ENCODE results near the gene PPP1CA.
A peak's percentile ranks its signal among the peaks of the same experiment; 100 is the strongest.

PPP1CA gene

DNA sequence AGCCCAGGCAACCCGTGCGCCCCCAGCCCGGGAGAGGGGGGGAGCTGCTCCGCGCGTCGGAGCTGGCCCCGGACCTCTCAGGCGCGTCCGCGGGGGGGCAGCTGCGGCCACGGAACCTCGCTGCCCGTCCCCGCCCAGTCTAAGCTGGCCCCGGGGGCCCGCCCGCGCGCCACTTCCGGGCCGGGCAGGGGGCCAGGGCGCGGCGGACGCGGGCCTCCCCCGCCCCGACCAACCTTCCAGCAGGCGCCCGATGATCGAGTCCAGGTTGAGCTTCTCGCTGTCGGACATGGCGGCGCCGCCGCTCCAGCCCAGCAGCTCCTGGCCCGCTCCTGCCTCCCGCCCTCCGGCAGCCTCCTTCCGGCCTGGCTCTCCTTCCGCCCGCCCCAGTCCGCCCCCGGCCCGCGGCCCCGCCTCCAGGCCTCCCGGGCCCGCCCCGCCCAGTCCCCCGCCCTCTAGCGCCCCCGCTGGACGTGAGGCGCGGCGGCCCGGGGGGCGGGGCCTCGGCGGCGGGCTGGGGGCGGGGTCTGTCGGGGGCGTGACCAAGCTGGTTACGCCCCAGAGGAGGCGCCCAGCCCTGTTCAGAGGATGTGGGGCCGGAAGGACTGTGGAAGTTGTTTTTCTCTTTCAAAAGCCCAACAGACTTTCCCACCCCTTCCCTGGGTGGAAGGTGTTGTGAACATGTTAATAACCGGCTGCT, at the start of gene PPP1CA:
Gene PPP1CA (minus strand): TSS at position 364 of the 697 bp plus-strand sequence. CDS start 76 bp downstream, at position 288.
- peaks cover 5% of the 10 kb centered on the region for H3K4me1 ChIP-seq (ENCODE audit: control insufficient read depth, insufficient read depth, low read length)

DNA sequence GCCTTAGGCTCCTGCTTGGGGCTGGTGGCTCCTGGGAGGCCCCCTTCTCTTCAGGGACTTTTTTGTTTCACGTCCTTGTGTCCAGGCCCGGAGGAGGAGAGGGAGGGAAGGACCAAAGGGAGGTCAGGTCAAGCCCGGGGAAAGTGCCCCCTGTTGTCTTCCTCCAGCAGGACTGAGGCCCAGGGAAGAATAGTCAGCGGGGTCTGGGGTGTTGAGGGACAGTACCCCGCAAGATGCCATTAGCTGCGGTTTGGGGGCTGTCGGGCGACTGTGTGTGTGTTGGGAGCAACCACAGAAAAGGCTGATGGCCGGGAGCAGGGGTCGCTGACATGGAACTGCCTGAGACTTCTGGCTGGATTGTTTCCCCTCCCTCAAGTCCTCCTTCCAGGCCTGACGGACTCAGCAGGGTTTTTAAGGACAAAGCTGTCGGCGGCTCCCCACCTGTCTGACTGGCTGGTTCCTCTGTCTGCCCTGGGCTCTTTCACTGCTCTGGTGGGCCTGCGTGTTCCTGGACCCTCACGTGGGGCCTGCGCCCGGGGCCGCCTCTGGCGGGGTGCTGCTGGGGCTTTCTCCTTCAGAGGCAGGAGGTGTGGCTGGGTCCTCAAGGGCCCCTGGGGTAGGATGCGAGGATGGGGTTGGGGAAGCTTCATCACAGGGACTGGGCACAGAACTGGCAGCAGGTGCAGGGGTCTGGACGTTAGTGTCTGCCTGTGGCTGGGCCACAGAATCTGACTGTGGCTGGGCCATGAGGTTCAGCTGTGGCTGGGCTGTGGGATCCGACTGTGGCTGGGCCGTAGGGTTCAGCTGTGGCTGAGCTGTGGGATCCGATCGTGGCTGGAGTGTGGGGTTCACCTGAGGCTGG, 49.4 kb upstream of the PPP1CA start:
- no peaks in the 10 kb centered on the region for H3K27me3 ChIP-seq (ENCODE audit: control insufficient read depth, insufficient read depth, low read length)
- H3K4me3 ChIP-seq (ENCODE audit: low read length), result no peak overlapping the region
- H3K36me3 ChIP-seq (ENCODE audit: control insufficient read depth, insufficient read depth, low read length), result no peaks in the 10 kb centered on the region; the same call in 1 of the 2 replicates
- DNase-seq (ENCODE audit: low read depth, low spot score), result no peak
- H3K9me3 ChIP-seq (ENCODE audit: control insufficient read depth, insufficient read depth, low read length), result no peaks in the 10 kb centered on the region
- no peak overlapping the region for H3K27ac ChIP-seq (ENCODE audit: low read length)
- no peaks in the 10 kb centered on the region for H3K4me1 ChIP-seq (ENCODE audit: control insufficient read depth, insufficient read depth, low read length)
- no CpG with 5 or more reads among the region's 25 CpGs for WGBS (ENCODE audit: insufficient coverage, insufficient read length)

More for the DNA sequence above, at the start of gene PPP1CA:
- DNase-seq (ENCODE audit: low read depth, low spot score), result no peak
- WGBS (ENCODE audit: insufficient coverage, insufficient read length), result no CpG with 5 or more reads among the region's 73 CpGs
- Histone ChIP-seq H3K36me3 (ENCODE audit: control insufficient read depth, insufficient read depth, low read length) (peaks cover 20% of the 10 kb centered on the region; the same call in 1 of the 2 replicates), H3K27ac (ENCODE audit: low read length) (no peak within 1 kb of the TSS), H3K27me3 (ENCODE audit: control insufficient read depth, insufficient read depth, low read length) (no peaks in the 10 kb centered on the region), H3K4me3 (ENCODE audit: low read length) (peak within 1 kb of the TSS; percentile 72; the same call in 1 of the 2 replicates), H3K9me3 (ENCODE audit: control insufficient read depth, insufficient read depth, low read length) (no peaks in the 10 kb centered on the region)

DNA sequence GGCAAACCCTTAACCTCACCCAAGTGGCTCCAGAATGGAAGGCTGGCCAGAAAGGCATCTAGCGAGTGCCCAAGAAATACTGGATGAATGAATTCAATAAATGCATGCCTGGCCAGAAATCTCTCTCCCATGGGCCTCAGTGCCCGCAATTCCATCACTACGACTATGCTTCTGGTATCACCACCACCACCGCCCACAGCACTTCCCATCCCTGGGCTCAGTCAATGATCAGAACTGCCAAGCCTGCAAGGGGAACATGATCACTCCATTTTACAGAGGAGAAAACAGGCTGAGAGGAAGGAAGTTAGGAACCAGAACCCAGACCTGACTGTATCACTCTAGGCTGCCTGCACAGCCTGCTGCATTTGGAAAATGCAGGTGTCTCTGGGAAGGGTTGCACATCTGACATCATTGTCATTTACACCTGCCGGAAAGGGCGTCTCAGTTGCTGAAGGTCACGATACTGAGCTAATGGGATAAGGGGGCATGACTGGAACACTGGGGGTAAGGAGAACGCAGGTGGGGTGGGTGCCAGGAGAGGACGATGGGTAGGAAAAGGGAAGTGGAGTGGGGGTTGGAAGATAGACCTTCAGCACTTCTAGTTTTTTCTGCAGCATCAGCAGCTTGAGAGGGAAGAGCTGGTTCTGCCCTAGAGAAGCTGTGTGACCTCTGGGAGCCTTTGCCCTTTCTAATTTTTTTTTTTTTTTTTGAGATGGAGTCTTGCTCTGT, 47.6 kb upstream of the PPP1CA start:
- no peaks in the 10 kb centered on the region for H3K27me3 ChIP-seq (ENCODE audit: control insufficient read depth, insufficient read depth, low read length)
- no peak overlapping the region for H3K4me3 ChIP-seq (ENCODE audit: low read length)
- H3K4me1 ChIP-seq (ENCODE audit: control insufficient read depth, insufficient read depth, low read length), result no peaks in the 10 kb centered on the region
- no peak overlapping the region for H3K27ac ChIP-seq (ENCODE audit: low read length)
- WGBS (ENCODE audit: insufficient coverage, insufficient read length), result no CpG with 5 or more reads among the region's 9 CpGs
- no peak for DNase-seq (ENCODE audit: low read depth, low spot score)
- no peaks in the 10 kb centered on the region; the same call in 1 of the 2 replicates for H3K36me3 ChIP-seq (ENCODE audit: control insufficient read depth, insufficient read depth, low read length)
- H3K9me3 ChIP-seq (ENCODE audit: control insufficient read depth, insufficient read depth, low read length), result no peaks in the 10 kb centered on the region

DNA sequence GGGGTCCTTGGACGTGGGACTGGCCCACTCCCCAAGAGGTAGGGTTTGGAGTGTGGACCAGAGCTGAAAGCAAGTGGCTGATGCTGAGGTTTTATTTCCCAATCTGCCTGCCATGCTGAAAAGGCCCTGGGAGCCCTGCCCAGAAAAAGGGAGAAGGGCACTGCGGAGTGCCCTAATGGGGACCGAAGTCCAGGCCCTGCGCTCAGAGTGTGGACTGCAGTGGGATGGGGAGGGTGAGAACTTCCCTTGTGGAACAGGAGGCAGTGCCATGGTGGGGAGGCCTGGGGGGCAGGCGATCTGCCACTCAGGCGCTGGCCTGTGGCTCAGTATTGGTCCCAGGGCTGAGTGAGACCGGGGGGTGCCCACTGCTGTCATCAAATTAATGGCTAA, 46.6 kb upstream of the PPP1CA start:
- no peak overlapping the region for H3K27ac ChIP-seq (ENCODE audit: low read length)
- no CpG with 5 or more reads among the region's 7 CpGs for WGBS (ENCODE audit: insufficient coverage, insufficient read length)
- H3K4me3 ChIP-seq (ENCODE audit: low read length), result no peak overlapping the region
- no peak for DNase-seq (ENCODE audit: low read depth, low spot score)
- no peaks in the 10 kb centered on the region for H3K4me1 ChIP-seq (ENCODE audit: control insufficient read depth, insufficient read depth, low read length)
- no peaks in the 10 kb centered on the region for H3K27me3 ChIP-seq (ENCODE audit: control insufficient read depth, insufficient read depth, low read length)
- H3K9me3 ChIP-seq (ENCODE audit: control insufficient read depth, insufficient read depth, low read length), result no peaks in the 10 kb centered on the region
- no peaks in the 10 kb centered on the region; the same call in 1 of the 2 replicates for H3K36me3 ChIP-seq (ENCODE audit: control insufficient read depth, insufficient read depth, low read length)

DNA sequence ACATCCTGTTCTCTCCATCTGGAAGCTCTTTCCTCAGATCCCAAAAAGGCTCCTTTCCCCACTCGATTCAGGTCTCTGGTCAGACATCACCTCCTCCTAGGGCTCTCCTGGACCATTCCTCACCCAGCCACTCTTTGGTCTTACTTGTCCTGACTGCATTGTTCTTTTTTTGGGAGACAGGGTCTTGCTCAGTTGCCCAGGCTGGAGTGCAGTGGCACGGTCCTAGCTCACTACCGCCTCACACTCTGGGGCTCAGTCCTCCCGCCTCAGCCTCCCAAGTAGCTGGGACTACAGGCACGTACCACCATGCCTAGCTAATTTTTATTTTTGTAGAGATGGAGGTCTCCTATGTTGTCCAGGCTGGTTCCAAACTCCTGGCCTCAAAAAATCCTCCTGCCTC, 43.9 kb upstream of the PPP1CA start:
- Histone ChIP-seq H3K9me3 (ENCODE audit: control insufficient read depth, insufficient read depth, low read length) (no peaks in the 10 kb centered on the region), H3K4me3 (ENCODE audit: low read length) (no peak overlapping the region), H3K27me3 (ENCODE audit: control insufficient read depth, insufficient read depth, low read length) (no peaks in the 10 kb centered on the region), H3K36me3 (ENCODE audit: control insufficient read depth, insufficient read depth, low read length) (peaks cover 4% of the 10 kb centered on the region; the same call in 1 of the 2 replicates), H3K27ac (ENCODE audit: low read length) (no peak overlapping the region), H3K4me1 (ENCODE audit: control insufficient read depth, insufficient read depth, low read length) (no peaks in the 10 kb centered on the region; the same call in 1 of the 2 replicates)
- WGBS (ENCODE audit: insufficient coverage, insufficient read length), result no CpG with 5 or more reads among the region's 5 CpGs
- DNase-seq (ENCODE audit: low read depth, low spot score), result no peak

DNA sequence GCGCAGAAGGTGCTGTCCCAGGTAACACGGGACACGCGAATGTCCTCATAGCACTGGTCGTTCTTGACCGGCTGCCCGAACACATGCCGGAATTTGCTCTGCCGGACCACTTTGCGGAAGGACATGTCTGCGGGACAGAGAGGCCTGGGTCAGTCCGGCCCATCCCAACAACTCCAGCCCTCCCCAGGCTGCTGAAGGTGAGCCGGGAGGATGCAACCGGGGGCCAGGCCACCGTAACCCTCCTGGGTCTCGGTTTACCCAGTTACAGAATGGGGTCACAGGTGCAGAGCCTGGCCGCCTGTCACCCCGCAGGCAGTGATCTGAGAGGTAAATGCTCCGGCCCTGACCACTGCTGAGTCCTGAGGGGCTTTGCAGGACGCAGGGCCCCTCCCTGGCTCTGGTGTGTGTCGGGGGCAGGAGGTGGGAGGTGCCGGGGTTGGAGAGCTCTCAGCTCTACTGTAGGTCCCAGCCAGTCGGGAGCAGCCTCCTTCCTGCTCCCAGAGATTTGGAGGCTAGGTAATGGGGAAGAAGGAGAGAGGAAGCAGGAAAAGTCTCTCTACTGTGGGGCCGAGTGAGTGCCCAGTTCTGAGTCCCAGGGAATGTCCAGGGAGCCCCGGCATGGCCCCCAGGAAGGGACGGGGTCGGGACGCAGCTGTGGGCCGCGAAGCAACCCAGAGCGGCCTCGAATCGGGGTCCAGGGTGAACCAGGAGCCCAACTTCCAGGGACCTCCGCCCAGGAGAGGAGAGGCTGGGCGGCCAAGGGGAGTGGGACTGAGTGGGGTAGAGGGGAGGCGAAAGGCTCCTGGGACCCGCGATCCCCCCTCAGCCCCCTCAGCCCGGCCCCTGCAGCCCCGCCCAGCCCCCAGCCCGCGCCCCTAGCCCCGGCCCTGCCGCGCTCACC, 41.1 kb upstream of the PPP1CA start:
- Histone ChIP-seq H3K36me3 (ENCODE audit: control insufficient read depth, insufficient read depth, low read length) (peaks cover 7% of the 10 kb centered on the region; the same call in 1 of the 2 replicates), H3K4me3 (ENCODE audit: low read length) (peak overlapping the region; percentile 81; the same call in 1 of the 2 replicates), H3K27ac (ENCODE audit: low read length) (no peak overlapping the region), H3K9me3 (ENCODE audit: control insufficient read depth, insufficient read depth, low read length) (no peaks in the 10 kb centered on the region), H3K4me1 (ENCODE audit: control insufficient read depth, insufficient read depth, low read length) (peaks cover under 1% of the 10 kb centered on the region; the same call in 1 of the 2 replicates), H3K27me3 (ENCODE audit: control insufficient read depth, insufficient read depth, low read length) (no peaks in the 10 kb centered on the region)
- DNase-seq (ENCODE audit: low read depth, low spot score), result no peak
- WGBS (ENCODE audit: insufficient coverage, insufficient read length), result no CpG with 5 or more reads among the region's 45 CpGs

DNA sequence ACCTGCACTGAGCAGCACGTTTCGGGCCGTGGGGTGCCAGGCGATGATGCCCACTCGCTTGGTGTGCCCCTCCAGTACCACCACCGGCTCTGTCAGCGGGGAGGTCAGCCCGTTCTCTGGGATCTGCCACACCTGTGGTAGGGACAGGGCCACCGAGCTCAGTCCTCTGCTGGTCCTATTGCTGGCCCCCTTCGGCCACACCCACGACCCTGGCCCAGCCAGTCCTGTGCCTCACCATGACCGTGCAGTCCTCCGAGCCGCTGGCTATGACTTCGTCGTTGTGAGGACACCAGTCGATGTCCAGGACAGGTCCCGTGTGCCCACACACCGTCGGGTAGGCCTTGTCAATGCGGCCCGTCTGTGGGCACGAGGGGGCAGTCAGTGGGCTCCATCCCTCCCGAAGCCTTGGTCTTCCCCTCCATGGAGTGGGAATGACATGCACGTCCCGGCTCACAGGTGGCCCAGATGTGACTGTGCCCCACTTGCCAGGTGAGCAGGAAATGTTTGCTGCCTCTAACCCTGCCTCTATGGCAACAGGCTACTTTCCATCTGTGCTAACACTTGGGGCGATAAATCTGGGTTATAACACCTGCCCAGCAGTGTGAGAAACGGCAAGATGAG, 40.2 kb upstream of the PPP1CA start:
- no peaks in the 10 kb centered on the region for H3K27me3 ChIP-seq (ENCODE audit: control insufficient read depth, insufficient read depth, low read length)
- H3K9me3 ChIP-seq (ENCODE audit: control insufficient read depth, insufficient read depth, low read length), result no peaks in the 10 kb centered on the region
- peaks cover 7% of the 10 kb centered on the region; the same call in 1 of the 2 replicates for H3K36me3 ChIP-seq (ENCODE audit: control insufficient read depth, insufficient read depth, low read length)
- DNase-seq (ENCODE audit: low read depth, low spot score), result no peak
- no CpG with 5 or more reads among the region's 28 CpGs for WGBS (ENCODE audit: insufficient coverage, insufficient read length)
- no peak overlapping the region for H3K27ac ChIP-seq (ENCODE audit: low read length)
- H3K4me3 ChIP-seq (ENCODE audit: low read length), result no peak overlapping the region
- H3K4me1 ChIP-seq (ENCODE audit: control insufficient read depth, insufficient read depth, low read length), result peaks cover 2% of the 10 kb centered on the region

DNA sequence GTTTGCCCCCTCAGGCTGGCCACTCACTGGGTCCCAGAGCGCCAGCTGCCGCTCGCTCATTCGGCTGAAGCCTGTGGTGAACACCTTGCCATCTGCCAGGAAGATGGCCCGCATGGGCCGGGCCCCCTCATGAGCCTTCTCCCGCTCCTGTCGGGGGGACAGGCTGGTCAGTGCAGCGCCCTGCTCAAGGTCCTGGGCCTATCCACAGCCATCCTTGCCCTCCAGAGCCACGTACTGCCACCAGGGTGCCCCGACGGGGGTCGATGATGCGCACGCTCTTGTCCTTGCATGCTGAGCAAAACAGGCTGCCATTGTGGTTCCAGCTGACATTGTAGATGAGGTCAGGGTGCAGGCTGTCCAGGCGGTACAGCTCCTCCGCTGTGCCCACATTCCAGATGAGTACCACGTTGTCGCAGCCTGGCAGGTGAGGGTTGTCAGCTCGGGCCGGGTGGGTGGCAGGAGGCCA, 39.5 kb upstream of the PPP1CA start:
- Histone ChIP-seq H3K27me3 (ENCODE audit: control insufficient read depth, insufficient read depth, low read length) (no peaks in the 10 kb centered on the region), H3K27ac (ENCODE audit: low read length) (no peak overlapping the region), H3K4me1 (ENCODE audit: control insufficient read depth, insufficient read depth, low read length) (peaks cover 4% of the 10 kb centered on the region), H3K36me3 (ENCODE audit: control insufficient read depth, insufficient read depth, low read length) (peaks cover 7% of the 10 kb centered on the region; the same call in 1 of the 2 replicates), H3K9me3 (ENCODE audit: control insufficient read depth, insufficient read depth, low read length) (no peaks in the 10 kb centered on the region), H3K4me3 (ENCODE audit: low read length) (no peak overlapping the region)
- DNase-seq (ENCODE audit: low read depth, low spot score), result no peak
- WGBS (ENCODE audit: insufficient coverage, insufficient read length), result no CpG with 5 or more reads among the region's 21 CpGs

Measured in iPS DF 6.9 (cell line).